NCI-H2029 (cell line): ENCODE measurements around the gene DLAT.
"Not testable (repeated sequence)": the region's sequence is repeated elsewhere in the genome, so short reads cannot be mapped to it uniquely, and the experiment has no call there.

ENCODE experiments used
- DNase-seq: peaks from one replicate; lab custom pipeline; 2025; lab: John Stamatoyannopoulos, UW

DLAT gene

DNA sequence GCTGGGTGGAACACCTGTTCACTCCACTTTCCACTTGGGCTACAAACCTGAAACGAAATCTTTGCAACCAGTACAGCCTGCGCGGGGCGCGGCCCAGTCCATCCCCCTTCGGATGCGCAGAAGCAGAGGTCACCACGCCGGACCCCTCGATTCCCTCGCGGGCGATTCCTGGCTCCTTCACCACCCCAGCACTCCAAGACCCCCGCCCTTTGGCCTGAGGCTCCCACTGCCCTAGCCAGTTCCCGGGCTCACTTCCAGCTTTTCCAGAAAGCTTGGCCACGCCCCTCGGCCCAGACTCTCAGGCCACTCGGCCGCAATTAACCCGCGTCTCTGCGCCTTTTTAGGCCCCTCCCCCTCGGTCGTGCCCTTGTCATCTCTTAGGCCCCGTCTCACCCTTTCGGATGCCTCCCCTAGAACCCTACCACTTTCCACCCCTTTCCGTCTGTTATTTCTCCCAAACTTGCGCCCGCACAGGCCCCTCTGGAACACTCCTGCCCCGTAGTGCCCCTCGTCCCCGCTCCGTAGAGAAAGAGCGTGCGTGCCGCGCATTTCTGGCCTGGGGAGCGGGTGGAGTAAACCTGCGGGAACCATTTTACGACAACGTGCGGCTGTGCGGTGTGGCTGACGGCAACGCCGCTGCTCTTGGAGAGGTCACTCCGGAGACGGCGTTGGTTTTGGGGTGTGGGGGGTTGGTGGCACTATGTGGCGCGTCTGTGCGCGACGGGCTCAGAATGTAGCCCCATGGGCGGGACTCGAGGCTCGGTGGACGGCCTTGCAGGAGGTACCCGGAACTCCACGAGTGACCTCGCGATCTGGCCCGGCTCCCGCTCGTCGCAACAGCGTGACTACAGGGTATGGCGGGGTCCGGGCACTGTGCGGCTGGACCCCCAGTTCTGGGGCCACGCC is at the start of gene DLAT:
Gene DLAT, plus strand, starts transcription at position 636 of the 906 bp plus-strand sequence. Its CDS starts 65 bp downstream, at position 701.
- peak; percentile 79 for DNase-seq

- DNase-seq, result no peak
Observed at GRCh38 chr11:111976119-111976766, 49.0 kb upstream of the DLAT start.

- no peak for DNase-seq
Observed at GRCh38 chr11:111976767-111977145, 48.5 kb upstream of the DLAT start.

GRCh38 chr11:111977146-111978027 is 47.8 kb upstream of the DLAT start:
- DNase-seq, result no peak

- DNase-seq, result no peak
Observed at GRCh38 chr11:111978028-111978771, 47.0 kb upstream of the DLAT start.

- DNase-seq, result no peak
Observed at GRCh38 chr11:111980062-111980461, 45.1 kb upstream of the DLAT start.

DNA sequence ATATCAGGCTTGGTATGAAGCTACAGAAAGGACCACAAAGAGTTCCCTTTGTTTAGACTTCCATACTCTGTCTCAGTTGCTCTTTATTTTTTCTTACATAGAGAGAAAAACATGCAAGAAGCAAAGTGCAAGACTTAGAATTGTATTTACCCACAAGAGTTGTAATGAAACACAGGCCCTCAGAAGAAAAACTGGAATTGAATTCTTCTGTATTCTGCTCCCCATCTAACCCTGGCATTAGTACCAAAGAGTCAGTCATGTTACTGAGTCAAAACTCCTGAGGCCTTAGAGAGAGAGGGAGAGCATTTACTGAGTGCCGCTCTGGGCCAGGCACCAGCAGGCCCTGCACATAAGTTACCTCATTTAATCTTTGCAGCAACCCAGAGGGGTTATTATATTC is 43.9 kb upstream of the DLAT start:
- no peak for DNase-seq

- peak; percentile 27 for DNase-seq
Observed at GRCh38 chr11:111982019-111982464, 43.2 kb upstream of the DLAT start.

DNA sequence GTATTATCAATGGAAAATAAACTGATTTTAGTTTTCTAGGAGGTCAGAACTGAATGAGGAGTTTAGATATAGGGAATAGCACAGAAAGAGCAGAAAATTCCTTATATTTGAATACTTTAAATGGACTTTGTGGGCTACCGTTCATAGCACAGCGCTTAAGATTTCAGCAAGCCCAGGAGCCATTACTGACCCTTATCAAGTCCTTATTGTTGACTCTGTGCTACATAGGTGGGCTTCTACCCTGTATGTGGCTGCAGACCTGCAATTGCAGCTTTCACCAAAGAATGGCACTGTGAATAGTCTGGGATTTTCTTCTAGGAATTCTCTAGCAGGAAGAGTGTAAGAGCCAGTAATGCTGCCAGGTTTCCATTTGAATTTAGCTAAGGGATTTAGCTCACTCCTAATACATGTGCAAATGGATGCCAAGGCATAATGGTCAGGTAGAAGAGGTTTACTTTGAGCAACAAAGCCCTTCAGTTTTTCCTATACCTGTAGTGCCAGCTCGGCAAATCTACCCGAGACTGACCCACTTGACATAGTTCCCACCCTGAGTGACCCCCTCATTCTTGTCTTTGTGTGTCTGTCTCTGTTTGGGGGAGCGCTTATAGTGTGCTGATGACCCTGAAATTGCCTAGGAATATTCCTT is 42.5 kb upstream of the DLAT start:
- DNase-seq, result no peak

GRCh38 chr11:111983187-111983986 is 41.8 kb upstream of the DLAT start:
- peak; percentile 26 for DNase-seq

- DNase-seq, result peak; percentile 69
Observed at GRCh38 chr11:111986589-111986988, 38.6 kb upstream of the DLAT start.

GRCh38 chr11:111990381-111990780 is 34.8 kb upstream of the DLAT start:
- no peak for DNase-seq

GRCh38 chr11:111992206-111992855 is 32.9 kb upstream of the DLAT start:
- DNase-seq, result no peak

GRCh38 chr11:111996129-111996528 is 29.1 kb upstream of the DLAT start:
- DNase-seq, result no peak

- not testable (repeated sequence) for DNase-seq
Observed at GRCh38 chr11:111996669-111997068, 28.5 kb upstream of the DLAT start.

DNA sequence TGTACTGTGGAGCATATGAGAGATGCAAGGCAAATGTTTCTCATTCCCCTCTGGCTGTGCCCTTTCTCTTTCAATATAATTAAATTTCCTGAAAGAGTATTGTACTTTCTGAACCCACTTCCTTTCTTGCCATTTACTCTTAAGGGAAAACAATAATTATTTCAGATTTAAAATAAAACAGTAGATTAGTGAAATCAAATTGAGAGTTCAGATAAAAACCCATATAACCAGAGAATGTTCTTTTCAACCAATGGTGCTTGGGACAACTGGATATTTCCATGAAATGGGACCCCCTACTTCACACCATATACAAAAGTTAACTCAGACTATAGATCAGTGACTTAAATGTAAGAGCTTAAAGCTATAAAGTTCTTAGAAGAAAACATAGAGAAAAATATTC is 26.1 kb upstream of the DLAT start:
- no peak for DNase-seq

DNA sequence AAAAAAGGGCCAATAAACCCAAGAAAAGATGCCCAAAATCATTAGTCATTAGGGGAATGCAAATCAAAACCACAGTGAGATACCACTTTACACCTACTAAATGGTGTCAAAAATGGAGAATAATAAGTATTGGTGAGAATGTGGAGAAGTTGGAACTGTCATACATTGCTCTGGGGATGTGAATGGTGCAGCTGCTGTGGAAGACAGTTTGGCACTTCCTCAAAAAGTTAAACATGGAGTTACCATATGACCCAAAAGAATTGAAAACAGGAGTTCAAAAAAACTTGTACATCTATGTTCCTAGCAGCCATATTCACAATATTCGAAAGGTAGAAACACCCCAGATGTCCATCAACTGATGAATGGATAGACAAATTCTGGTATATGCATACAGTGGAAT is 24.5 kb upstream of the DLAT start:
- no peak for DNase-seq

- DNase-seq, result no peak
Observed at GRCh38 chr11:112002491-112003216, 22.6 kb upstream of the DLAT start.

DNA sequence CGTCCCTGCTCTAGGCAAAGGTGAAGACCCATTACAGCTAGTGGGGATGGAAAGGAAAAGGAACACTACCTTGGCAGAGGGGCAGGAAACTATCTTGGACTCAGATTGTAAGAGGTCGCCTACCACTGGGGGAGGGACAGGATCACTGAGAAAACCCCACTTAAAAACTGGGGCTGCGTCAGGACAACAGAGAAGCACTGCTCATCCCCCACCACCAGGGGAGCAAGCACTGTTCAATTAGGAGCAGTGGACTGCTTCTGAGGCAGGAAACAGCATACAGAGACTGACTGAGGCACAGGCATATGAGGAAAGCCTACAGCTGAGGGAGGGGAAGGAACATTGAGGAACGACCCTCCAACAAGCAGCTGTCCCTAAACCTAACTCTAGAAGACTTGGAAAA is 20.8 kb upstream of the DLAT start:
- no peak for DNase-seq
